IMR-90 (cell line): Measurements from ENCODE around the gene ADGRG2. TPM values are rescaled to one million over a fixed set of nuclear protein-coding genes. Genes with fewer than 3 reads are reported as not detected.

ENCODE experiments used
- ATAC-seq: fragments of 200-7000 bp; cut with Tn5 transposase; 2 replicates; pipeline ENCODE4 v1.9.1; 2020; ENCODE audit warnings: low read depth, mild to moderate bottlenecking, moderate library complexity
- BruUV-seq: library from RNA; stranded (reverse); fragments of 400-500 nt; replicated peaks from 2 replicates; lab custom pipeline; 2021; lab: Mats Ljungman, UMichigan
- CTCF ChIA-PET: fragments of 300-600 bp; formaldehyde crosslinking; extraction: SDS; loops from one replicate; lab custom pipeline; 2021; ENCODE audit warnings: antibody characterized with exemption; lab: Yijun Ruan, JAX
- POLR2A ChIA-PET: fragments of 300-600 bp; sonication (Branson Sonifier 250); formaldehyde crosslinking; loops from one replicate; lab custom pipeline; 2022; ENCODE audit warnings: antibody characterized with exemption; ENCODE audit not compliant: unreplicated experiment; lab: Charles Lee
- DNase-seq: peaks from one replicate; pipeline ENCODE4 v3.0.0; 2013
- H2AFZ ChIP-seq: replicated peaks from 2 replicates; pipeline ENCODE3; 2013; ENCODE audit warnings: low read length, mild to moderate bottlenecking; ENCODE audit not compliant: poor library complexity
- H2AK5ac ChIP-seq: 2 replicates; pipeline ENCODE4 v1.6.1; 2013; ENCODE audit warnings: low read depth, low read length, inconsistent platforms
- H2AK9ac ChIP-seq: replicated peaks from 2 replicates; pipeline ENCODE3; 2013; ENCODE audit warnings: mild to moderate bottlenecking, low read depth, low read length, moderate library complexity; ENCODE audit not compliant: poor library complexity
- H2BK120ac ChIP-seq: 2 replicates; pipeline ENCODE4 v1.6.1; 2013; ENCODE audit warnings: low read depth, low read length, inconsistent platforms
- H2BK15ac ChIP-seq: 3 replicates; pipeline ENCODE4 v1.6.1; 2013; ENCODE audit warnings: low read depth, low read length, inconsistent platforms
- H2BK20ac ChIP-seq: 2 replicates; pipeline ENCODE4 v1.6.1; 2013; ENCODE audit warnings: low read depth, mild to moderate bottlenecking, inconsistent platforms, low read length, moderate library complexity
- H2BK5ac ChIP-seq: 2 replicates; pipeline ENCODE4 v1.6.1; 2013; ENCODE audit warnings: mild to moderate bottlenecking, low read depth, low read length, inconsistent platforms; ENCODE audit not compliant: poor library complexity, severe bottlenecking
- H3K14ac ChIP-seq: replicated peaks from 2 replicates; pipeline ENCODE4 v1.6.1; 2013; ENCODE audit warnings: low read depth, low read length, inconsistent platforms
- H3K18ac ChIP-seq: 2 replicates; pipeline ENCODE4 v1.6.1; 2013; ENCODE audit warnings: low read depth, low read length, control low read depth
- H3K23ac ChIP-seq: 2 replicates; pipeline ENCODE4 v1.6.1; 2013; ENCODE audit warnings: low read depth, low read length, inconsistent platforms
- H3K27ac ChIP-seq: 2 replicates; pipeline ENCODE4 v1.5.1; 2013; ENCODE audit warnings: mild to moderate bottlenecking, control low read depth, low read length; ENCODE audit not compliant: insufficient read depth
- H3K27me3 ChIP-seq: 2 replicates; pipeline ENCODE4 v1.6.1; 2013; ENCODE audit warnings: low read length; ENCODE audit not compliant: control insufficient read depth, insufficient read depth
- H3K36me3 ChIP-seq: 2 replicates; pipeline ENCODE4 v1.6.1; 2013; ENCODE audit warnings: low read length, mixed read lengths; ENCODE audit not compliant: control insufficient read depth, insufficient read depth
- H3K4ac ChIP-seq: 2 replicates; pipeline ENCODE4 v1.6.1; 2013; ENCODE audit warnings: low read depth, low read length, inconsistent platforms
- H3K4me1 ChIP-seq: 2 replicates; pipeline ENCODE4 v1.6.1; 2013; ENCODE audit warnings: low read length, mixed read lengths; ENCODE audit not compliant: control insufficient read depth, insufficient read depth
- H3K4me2 ChIP-seq: 2 replicates; pipeline ENCODE4 v1.6.1; 2013; ENCODE audit warnings: low read depth, mild to moderate bottlenecking, control low read depth, low read length, moderate library complexity
- H3K4me3 ChIP-seq: 2 replicates; pipeline ENCODE4 v1.5.1; 2013; ENCODE audit warnings: low read depth, mild to moderate bottlenecking, control low read depth, low read length, moderate library complexity; ENCODE audit not compliant: insufficient read depth
- H3K56ac ChIP-seq: 2 replicates; pipeline ENCODE4 v1.6.1; 2013; ENCODE audit warnings: low read length, inconsistent platforms; ENCODE audit not compliant: insufficient read depth; ENCODE audit errors: extremely low read depth
- H3K79me1 ChIP-seq, 2 experiments: 2 replicates each; pipeline ENCODE4 v1.6.1; 2013; ENCODE audit warnings: low read length in 2 of 2, inconsistent platforms in 1 of 2, low read depth in 1 of 2
- H3K9ac ChIP-seq: 2 replicates; pipeline ENCODE4 v1.6.1; 2013; ENCODE audit warnings: low read depth, low read length, control low read depth
- H3K9me1 ChIP-seq: 2 replicates; pipeline ENCODE4 v1.6.1; 2013; ENCODE audit warnings: low read length, inconsistent platforms; ENCODE audit not compliant: insufficient read depth
- H3K9me3 ChIP-seq: 2 replicates; pipeline ENCODE4 v1.6.1; 2013; ENCODE audit warnings: low read length; ENCODE audit not compliant: control insufficient read depth, insufficient read depth
- H4K20me1 ChIP-seq: 2 replicates; pipeline ENCODE4 v1.6.1; 2013; ENCODE audit warnings: low read length, inconsistent platforms; ENCODE audit not compliant: insufficient read depth
- H4K5ac ChIP-seq: 2 replicates; pipeline ENCODE4 v1.6.1; 2013; ENCODE audit warnings: mild to moderate bottlenecking, low read depth, low read length, control low read depth
- H4K8ac ChIP-seq, 2 experiments: 2 replicates each; pipeline ENCODE4 v1.6.1; 2013; ENCODE audit warnings: low read depth in 2 of 2, low read length in 2 of 2, control low read depth in 1 of 2, inconsistent platforms in 1 of 2
- H4K91ac ChIP-seq: 2 replicates; pipeline ENCODE4 v1.6.1; 2013; ENCODE audit warnings: low read depth, low read length, inconsistent platforms; ENCODE audit not compliant: insufficient read depth
- CHD1 ChIP-seq: IDR thresholded peaks from 2 replicates; pipeline ENCODE4 v1.6.1; 2012; ENCODE audit warnings: low read depth, low read length, improper control_type of control experiment
- WGBS, 2 experiments: methylation state at CpG; one replicate each; pipeline versions ENCODE4 v1.1.5 to v1.1.7; 2013; ENCODE audit warnings: missing lambda C conversion rate in 2 of 2; ENCODE audit not compliant: insufficient read length in 1 of 2; ENCODE audit errors: extremely low coverage in 2 of 2; 5-methylcytosine and 5-hydroxymethylcytosine counted together
- dilution Hi-C: fragments of 300-500 bp; cut with HindIII; formaldehyde crosslinking; loops from one replicate; pipeline ENCODE4 v1.14.3; 2018; ENCODE audit warnings: low sequenced_read_pairs; ENCODE audit not compliant: unreplicated experiment
- in situ Hi-C: fragments of 300-500 bp; cut with MboI; formaldehyde crosslinking; loops from 3 replicates; pipeline ENCODE4 v1.14.3; 2019; ENCODE audit warnings: low sequenced_read_pairs, inconsistent platforms, mixed read lengths
- intact Hi-C: fragments of 100-400 bp; cut with micrococcal nuclease; formaldehyde crosslinking; loops from 2 replicates; pipeline ENCODE4 v1.10.0; 2022
- polyA plus RNA-seq, 3 experiments: library from polyadenylated mRNA; depleted of rRNA; stranded (reverse); fragments of >200 nt; gene quantifications; 2 replicates each; pipeline ENCODE4 v1.2.3, GENCODE V29; 2012; ENCODE audit warnings: low replicate concordance in 1 of 3
- total RNA-seq: library from RNA; depleted of rRNA; stranded (reverse); fragments of >200 nt; gene quantifications from 2 replicates; pipeline ENCODE4 v1.2.3, GENCODE V29; 2012; rRNA removed

The ADGRG2 gene
- total and polyA plus RNA-seq, 2 of the 4 experiments (the other 2 are of a cell fraction), result under 0.01 to 0.07 TPM

DNA sequence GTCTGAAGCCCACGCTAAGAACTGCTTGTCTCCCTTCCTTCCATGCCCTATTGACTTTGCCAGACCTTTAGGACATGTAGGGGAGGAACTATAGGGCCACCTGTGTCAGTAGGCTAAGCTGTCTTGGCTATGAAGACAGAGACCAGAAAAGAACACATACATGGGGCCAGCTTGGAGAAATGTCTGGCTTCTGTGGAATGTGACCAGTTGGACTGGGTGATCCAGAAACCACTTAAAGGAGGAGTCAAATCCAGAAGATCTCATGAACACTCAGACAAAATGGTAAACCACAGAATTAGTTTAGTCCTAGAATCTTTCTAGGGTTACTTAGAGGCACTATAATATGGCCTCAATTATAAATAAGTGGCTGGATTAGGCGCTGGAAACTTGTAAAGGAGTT, 180.4 kb downstream of the ADGRG2 start:
- Histone ChIP-seq H3K14ac (no peak overlapping the region), H3K9me1 (no peaks in the 10 kb centered on the region), H3K4ac (no peak overlapping the region), H3K4me3 (no peak overlapping the region), H3K56ac (no peak overlapping the region), H3K9me3 (no peaks in the 10 kb centered on the region), H3K79me1 (no peaks in the 10 kb centered on the region), H2AFZ (no peak overlapping the region), H3K27ac (no peak overlapping the region), H2BK15ac (no peak overlapping the region), H4K91ac (no peak overlapping the region), H3K4me1 (no peaks in the 10 kb centered on the region), H3K18ac (no peak overlapping the region), H3K9ac (no peak overlapping the region), H2AK9ac (no peak overlapping the region), H3K27me3 (no peaks in the 10 kb centered on the region), H4K8ac (no peak overlapping the region), H2BK120ac (no peak overlapping the region), H2BK20ac (no peak overlapping the region), H4K20me1 (no peaks in the 10 kb centered on the region), H2BK5ac (no peak overlapping the region), H4K5ac (no peak overlapping the region), H2AK5ac (no peak overlapping the region), H3K23ac (no peak overlapping the region), H3K4me2 (no peak overlapping the region), H3K36me3 (peaks cover 3% of the 10 kb centered on the region)
- ChIA-PET POLR2A (no interaction called here), CTCF (interaction anchor here (0.5 kb wide), 1 partner anchor 129 kb away, joined by 3 read pairs; no protein-coding TSS in a partner anchor)
- no peak for TF ChIP-seq CHD1
- intact Hi-C loops, result no loop called here
- BruUV-seq, result no TSS peak
- in situ Hi-C loops, result no loop called here
- dilution Hi-C loops, result no loop called here
- no CpG with 5 or more reads among the region's 2 CpGs for WGBS, 2 experiments
- no peak for DNase-seq
- no peak for ATAC-seq

Other genes starting within 250 kb of the ADGRG2 start
- 9.4 and 10.0 TPM in 2 replicates for gene PHKA2, start 138.4 kb downstream of the ADGRG2 start, total RNA-seq
- 21.1 and 21.5 TPM in 2 replicates for gene PHKA2, start 138.4 kb downstream of the ADGRG2 start, polyA plus RNA-seq (2012; rRNA removed)
- 53.9 and 86.9 TPM in 2 replicates for gene PDHA1, start 221.5 kb upstream of the ADGRG2 start, total RNA-seq
- 141 and 147 TPM in 2 replicates for gene PDHA1, start 221.5 kb upstream of the ADGRG2 start, polyA plus RNA-seq (2012; rRNA removed)